SJCRH30 (cell line): Measurements from ENCODE around the gene PADI1. TPM values are rescaled to one million over a fixed set of nuclear protein-coding genes. Genes with fewer than 3 reads are reported as not detected.
A peak's percentile ranks its signal among the peaks of the same experiment; 100 is the strongest.
"Not testable (repeated sequence)": the region's sequence is repeated elsewhere in the genome, so short reads cannot be mapped to it uniquely, and the experiment has no call there.

ENCODE experiments used
- DNase-seq, 2 experiments: peaks; one replicate each; pipeline ENCODE4 v3.0.0-alpha.2; 2015 to 2020
- H3K27ac ChIP-seq: fragments of 250-450 bp; sonication (Bioruptor Pico); 2 replicates; pipeline ENCODE4 v1.5.1; 2020; ENCODE audit warnings: mild to moderate bottlenecking, moderate library complexity
- H3K27me3 ChIP-seq: fragments of 250-450 bp; sonication (Bioruptor Pico); 2 replicates; pipeline ENCODE4 v1.5.1; 2020; ENCODE audit warnings: mild to moderate bottlenecking, moderate library complexity
- H3K36me3 ChIP-seq: fragments of 250-450 bp; sonication (Bioruptor Pico); 2 replicates; pipeline ENCODE4 v1.5.1; 2020; ENCODE audit warnings: mild to moderate bottlenecking, moderate library complexity
- H3K4me1 ChIP-seq: fragments of 250-450 bp; sonication (Bioruptor Pico); 2 replicates; pipeline ENCODE4 v1.5.1; 2020; ENCODE audit warnings: mild to moderate bottlenecking, moderate library complexity
- H3K4me3 ChIP-seq: fragments of 250-450 bp; sonication (Bioruptor Pico); 2 replicates; pipeline ENCODE4 v1.5.1; 2020; ENCODE audit warnings: mild to moderate bottlenecking, moderate library complexity
- H3K9me3 ChIP-seq: fragments of 250-450 bp; sonication (Bioruptor Pico); replicated peaks from 2 replicates; pipeline ENCODE4 v1.5.1; 2020; ENCODE audit warnings: mild to moderate bottlenecking, moderate library complexity
- total RNA-seq: library from RNA; depleted of rRNA; stranded (reverse); fragments of >200 nt; shearing (Covaris generic); gene quantifications from 2 replicates; pipeline ENCODE4 v1.2.3, GENCODE V29; 2014

Gene PADI1
- total RNA-seq, 1 experiment from 2014 or later, result 0.06 TPM

DNA sequence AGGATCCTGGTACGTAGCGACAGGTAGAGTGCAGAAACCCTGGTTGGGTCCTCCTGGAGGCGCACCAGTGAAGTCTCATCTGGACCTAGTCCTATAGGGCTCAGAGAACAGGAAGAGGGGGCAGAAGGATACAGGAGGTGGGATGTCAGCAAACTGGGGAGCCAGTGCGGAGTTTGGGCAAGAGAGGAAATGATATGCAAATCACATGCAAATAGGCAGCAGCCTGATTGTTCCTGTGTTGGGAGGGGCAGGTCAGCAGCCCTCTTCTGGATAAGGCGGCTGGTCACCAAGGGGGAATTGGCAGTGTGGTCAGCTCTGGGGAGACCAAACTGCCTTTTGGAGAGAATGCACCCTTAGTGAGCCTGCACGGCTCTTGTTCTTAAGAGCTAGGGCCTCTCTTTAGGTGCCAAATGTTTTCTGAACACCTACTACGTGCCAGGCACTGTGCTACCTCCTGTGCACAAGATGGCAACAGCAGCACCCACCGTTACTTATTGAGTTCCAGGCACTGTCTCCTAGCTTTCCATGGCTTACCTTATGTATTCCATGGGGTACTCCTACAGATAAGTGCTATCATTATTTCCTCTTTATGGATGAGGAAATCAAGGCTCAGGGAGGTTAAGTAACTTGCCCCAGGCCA is 25.9 kb downstream of the PADI1 start:
- H3K4me1 ChIP-seq, result peaks cover 32% of the 10 kb centered on the region
- H3K36me3 ChIP-seq, result no peaks in the 10 kb centered on the region
- H3K4me3 ChIP-seq, result no peak overlapping the region
- peaks cover 7% of the 10 kb centered on the region for H3K27me3 ChIP-seq
- H3K27ac ChIP-seq, result no peak overlapping the region
- DNase-seq, result no peak
- no peaks in the 10 kb centered on the region for H3K9me3 ChIP-seq

DNA sequence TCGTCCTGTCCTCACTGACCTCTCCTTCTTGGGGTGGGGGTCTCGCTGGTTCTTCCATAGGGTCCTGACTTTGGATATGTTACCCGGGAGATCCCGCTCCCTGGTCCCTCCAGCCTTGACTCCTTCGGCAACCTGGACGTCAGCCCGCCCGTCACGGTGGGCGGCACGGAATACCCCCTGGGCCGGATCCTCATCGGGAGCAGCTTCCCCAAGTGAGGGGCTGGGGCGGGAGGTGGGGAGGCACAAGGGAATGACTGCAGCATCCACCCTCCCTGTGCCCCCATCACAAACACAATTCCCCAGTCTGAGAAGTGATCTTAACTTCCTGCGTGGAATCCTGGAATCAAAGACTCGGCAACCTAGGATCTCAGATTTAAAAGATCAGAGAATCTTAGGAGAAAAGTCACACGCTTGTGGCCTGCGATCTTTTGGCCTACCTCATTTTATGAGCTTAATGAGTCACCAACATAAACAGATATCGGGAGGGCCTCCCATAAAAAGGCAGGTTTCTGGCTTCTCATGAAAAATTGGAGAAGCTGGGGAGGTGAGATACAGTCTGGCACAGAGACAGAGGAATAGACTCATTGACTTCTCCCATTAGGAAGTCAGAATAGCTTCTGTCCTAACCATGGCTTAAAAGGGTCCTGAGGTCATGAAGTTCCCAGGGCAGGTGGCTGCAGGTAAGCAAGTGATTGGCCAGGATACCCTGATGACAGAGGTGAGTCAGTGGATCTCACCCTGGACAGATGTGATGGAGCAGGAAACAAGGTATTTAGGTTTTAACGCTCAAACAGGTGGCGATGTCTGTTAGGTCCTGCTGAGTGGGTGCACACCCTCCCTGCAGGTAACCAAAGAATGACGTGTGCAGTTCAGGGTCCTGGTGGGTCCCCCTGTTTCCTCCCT is 28.1 kb downstream of the PADI1 start:
- Histone ChIP-seq H3K4me3 (no peak overlapping the region), H3K27ac (no peak overlapping the region), H3K4me1 (peaks cover 27% of the 10 kb centered on the region), H3K36me3 (no peaks in the 10 kb centered on the region), H3K27me3 (peaks cover 1% of the 10 kb centered on the region), H3K9me3 (no peaks in the 10 kb centered on the region)
- no peak for DNase-seq

DNA sequence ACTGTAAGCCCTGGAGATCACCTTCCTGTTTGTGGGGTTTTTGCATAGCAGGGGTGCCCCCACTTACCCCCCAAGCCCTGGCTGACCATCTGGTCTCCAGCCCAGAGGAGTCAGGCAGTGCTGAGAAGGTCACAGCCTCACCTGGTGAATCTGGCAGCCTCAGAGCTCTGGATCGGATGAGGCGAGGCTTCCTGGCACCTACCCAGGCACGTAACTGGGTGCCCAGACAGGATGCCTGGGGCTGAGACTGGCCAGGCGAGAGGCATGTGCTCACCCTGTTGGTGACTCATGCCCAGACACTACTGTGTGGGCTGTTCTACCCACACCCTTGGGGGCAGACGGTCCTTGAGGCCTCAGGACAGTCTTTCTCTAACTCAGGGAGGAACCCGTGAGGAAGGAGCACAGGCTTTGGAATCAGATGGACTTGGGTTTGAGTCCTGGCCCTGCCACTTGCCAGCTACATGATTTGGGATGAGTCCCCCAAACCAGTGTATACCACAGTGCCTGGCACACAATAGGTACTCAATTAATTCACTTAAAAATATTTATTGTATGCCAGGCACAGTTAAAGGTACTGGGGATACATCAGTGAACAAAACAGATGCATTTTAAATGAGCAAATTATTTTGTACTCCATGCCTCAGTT is 28.9 kb downstream of the PADI1 start:
- Histone ChIP-seq H3K27ac (no peak overlapping the region), H3K4me3 (no peak overlapping the region), H3K27me3 (no peaks in the 10 kb centered on the region), H3K36me3 (no peaks in the 10 kb centered on the region), H3K9me3 (no peaks in the 10 kb centered on the region), H3K4me1 (peaks cover 27% of the 10 kb centered on the region)
- peak; percentile 67 to 75 for DNase-seq

DNA sequence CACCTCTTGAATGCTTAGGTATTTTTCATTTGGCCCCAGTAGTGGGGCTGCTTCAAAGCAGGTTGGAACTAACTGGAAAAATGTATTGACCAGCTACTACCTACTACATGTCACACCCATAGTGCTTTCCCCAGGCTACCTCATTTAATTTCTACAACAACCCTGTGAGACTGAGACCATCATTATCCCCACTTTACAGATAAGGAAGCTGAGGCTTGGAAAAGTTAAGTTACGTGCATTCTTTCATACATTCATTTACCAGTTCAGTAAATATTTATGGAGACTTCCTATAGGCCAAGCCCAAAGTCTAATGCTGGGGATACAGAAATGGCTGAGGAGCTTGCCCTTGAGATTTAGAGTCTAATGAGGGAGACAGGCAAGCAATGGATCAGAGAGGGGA is 29.5 kb downstream of the PADI1 start:
- Histone ChIP-seq H3K36me3 (no peaks in the 10 kb centered on the region), H3K4me3 (no peak overlapping the region), H3K27ac (no peak overlapping the region), H3K4me1 (peaks cover 24% of the 10 kb centered on the region), H3K27me3 (no peaks in the 10 kb centered on the region), H3K9me3 (no peaks in the 10 kb centered on the region)
- DNase-seq, result no peak

DNA sequence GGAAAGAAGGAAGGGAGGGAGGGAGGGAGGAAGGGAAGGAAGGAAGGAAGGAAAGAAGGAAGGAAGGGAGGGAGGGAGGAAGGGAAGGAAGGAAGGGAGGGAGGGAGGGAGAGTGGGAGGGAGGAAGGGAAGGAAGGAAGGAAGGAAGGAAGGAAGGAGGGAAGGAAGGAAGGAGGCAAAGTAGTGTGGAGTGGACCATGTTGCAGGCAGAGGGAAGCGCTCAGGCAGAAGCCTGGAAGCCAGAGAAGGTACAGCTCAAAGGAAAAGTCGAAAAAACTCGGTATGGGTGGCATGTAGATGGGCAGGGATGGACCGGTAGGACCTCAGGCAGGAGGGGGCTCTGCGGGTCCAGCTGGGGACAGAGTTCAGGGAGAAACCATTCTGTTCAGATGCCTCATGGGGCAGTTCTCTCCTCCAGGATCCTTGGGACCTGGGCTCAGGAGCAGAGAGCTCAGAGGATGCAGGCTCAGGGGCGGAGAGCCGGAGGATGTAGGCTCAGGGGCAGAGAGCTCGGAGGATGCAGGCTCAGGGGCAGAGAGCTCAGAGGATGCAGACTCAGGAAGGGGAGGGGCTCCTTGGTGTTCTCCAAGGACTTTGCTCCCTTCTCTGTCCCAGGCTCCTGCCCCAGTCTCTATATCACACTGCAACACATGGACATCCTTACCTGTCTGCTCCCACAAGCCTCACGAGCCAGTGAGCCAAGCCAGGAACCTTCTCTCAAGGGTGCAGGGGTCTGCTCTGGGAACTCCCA is 30.4 kb downstream of the PADI1 start:
- no peak overlapping the region for H3K27ac ChIP-seq
- H3K9me3 ChIP-seq, result no peaks in the 10 kb centered on the region
- no peak overlapping the region for H3K4me3 ChIP-seq
- H3K4me1 ChIP-seq, result peaks cover 24% of the 10 kb centered on the region
- DNase-seq, result no peak
- no peaks in the 10 kb centered on the region for H3K36me3 ChIP-seq
- no peaks in the 10 kb centered on the region for H3K27me3 ChIP-seq

DNA sequence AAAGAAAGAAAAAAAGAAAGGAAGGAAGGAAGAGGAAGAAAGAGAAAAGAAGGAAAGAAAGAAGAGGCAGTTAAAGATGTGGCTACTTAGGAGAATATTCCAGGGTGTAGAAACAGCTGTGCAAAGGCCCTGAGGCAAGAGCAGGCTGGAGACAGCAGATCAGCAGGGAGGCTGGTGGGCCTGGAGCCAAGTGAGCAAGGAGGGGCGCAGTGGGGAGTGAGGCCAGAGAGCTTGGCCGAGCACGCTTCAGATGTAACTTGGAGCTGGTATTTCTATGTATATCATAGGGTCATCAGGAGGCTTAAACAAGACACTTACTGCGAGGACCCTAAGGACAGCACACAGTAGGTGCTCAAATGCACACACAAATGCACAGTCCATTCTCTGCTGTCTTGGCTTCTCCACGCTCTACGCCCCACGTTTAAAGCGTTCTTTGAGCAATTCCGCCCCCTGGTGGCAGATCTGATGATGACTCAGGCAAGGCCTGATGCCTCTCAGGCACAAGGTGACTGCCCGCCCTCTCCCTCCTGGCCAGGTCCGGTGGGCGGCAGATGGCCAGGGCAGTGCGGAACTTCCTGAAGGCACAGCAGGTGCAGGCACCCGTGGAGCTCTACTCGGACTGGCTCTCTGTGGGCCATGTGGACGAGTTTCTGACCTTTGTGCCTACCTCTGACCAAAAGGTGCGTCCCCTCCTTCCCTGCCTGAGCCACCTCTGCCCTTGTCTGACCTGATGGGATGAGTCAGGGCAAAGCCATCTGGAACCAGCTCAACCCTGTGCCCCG is 32.0 kb downstream of the PADI1 start:
- Histone ChIP-seq H3K4me1 (peaks cover 26% of the 10 kb centered on the region), H3K9me3 (no peaks in the 10 kb centered on the region), H3K27me3 (no peaks in the 10 kb centered on the region), H3K27ac (no peak overlapping the region), H3K4me3 (no peak overlapping the region), H3K36me3 (no peaks in the 10 kb centered on the region)
- peak; percentile 91 to 96 for DNase-seq

DNA sequence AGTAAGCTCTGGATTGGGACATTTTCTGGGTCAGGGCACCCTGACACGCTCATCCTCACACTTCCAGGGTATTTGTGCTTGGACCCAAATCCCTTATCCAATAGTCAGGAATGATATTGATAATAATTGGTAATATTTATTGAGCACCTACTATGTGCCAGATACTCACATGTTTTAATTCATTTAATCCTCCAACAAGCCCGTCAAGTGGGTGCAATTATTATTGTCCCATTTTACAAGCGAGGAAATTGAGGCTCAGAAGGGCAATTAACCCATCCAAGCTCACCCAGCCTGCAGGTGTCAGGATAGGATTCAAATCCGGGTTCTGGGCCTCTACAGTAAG is 32.6 kb downstream of the PADI1 start:
- peaks cover 25% of the 10 kb centered on the region for H3K4me1 ChIP-seq
- no peaks in the 10 kb centered on the region for H3K36me3 ChIP-seq
- H3K9me3 ChIP-seq, result no peaks in the 10 kb centered on the region
- no peaks in the 10 kb centered on the region for H3K27me3 ChIP-seq
- DNase-seq, result no peak
- H3K27ac ChIP-seq, result no peak overlapping the region
- H3K4me3 ChIP-seq, result no peak overlapping the region

DNA sequence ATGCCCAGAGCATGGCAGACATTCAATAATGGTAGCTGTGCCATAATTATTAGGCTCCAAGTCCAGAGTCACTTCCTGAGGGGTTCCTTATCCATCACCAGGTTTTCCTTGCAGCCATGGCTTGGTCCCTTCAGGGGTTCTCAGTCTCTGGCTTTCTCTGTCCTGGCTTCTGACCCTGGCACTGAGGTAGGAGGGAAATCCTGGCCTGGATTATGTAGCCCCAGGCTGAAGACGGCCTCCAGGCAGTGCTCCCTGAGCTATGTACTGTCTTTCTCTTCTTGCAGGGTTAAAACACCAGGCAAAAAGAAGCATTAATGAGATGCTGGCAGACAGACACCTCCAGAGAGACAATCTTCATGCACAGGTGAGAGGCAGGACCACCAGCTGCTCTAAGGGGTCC is 34.5 kb downstream of the PADI1 start:
- Histone ChIP-seq H3K4me1 (peaks cover 13% of the 10 kb centered on the region), H3K9me3 (no peaks in the 10 kb centered on the region), H3K27ac (no peak overlapping the region), H3K27me3 (no peaks in the 10 kb centered on the region), H3K4me3 (no peak overlapping the region), H3K36me3 (no peaks in the 10 kb centered on the region)
- DNase-seq, result peak; percentile 88 to 96

DNA sequence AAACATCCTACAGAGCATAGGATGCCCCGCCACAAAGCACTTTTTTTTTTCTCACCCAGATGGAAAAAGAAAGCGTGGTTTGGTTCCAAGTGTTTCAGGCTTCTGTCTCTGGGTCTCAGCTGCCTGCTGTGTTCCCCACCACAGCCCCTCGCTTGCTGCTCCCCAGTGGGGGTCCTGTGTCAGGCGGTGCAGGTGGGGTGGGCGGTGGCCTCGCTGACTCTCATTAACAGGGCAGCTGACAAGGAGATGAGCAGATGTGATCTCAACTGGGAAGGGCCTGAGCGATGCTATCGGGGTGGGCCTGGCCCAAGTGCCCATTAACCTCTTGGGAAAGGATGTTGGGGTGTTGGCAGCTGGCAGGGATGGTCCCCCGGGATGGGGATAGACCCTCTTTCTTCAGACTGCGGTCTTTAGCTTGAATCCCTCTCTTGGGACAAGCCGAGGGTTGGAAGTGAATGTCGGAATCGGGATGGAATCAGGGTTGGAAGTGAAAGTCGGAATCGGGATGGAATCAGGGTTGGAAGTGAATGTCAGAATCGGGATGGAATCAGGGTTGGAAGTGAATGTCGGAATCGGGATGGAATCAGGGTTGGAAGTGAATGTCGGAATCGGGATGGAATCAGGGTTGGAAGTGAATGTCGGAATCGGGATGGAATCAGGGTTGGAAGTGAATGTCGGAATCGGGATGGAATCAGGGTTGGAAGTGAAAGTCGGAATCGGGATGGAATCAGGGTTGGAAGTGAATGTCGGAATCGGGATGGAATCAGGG is 36.3 kb downstream of the PADI1 start:
- H3K9me3 ChIP-seq, H3K36me3 ChIP-seq, H3K27me3 ChIP-seq, H3K27ac ChIP-seq, DNase-seq, H3K4me3 ChIP-seq: not testable (repeated sequence)
- H3K4me1 ChIP-seq, result peaks cover 28% of the 10 kb centered on the region

DNA sequence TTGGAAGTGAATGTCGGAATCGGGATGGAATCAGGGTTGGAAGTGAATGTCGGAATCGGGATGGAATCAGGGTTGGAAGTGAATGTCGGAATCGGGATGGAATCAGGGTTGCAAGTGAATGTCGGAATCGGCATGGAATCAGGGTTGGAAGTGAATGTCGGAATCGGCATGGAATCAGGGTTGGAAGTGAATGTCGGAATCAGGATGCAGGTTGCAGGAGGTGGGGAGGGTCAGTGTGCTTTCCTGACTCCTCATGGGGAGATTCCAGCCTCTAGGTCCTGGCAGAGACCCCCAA is 36.8 kb downstream of the PADI1 start:
- DNase-seq, H3K9me3 ChIP-seq: not testable (repeated sequence)

DNA sequence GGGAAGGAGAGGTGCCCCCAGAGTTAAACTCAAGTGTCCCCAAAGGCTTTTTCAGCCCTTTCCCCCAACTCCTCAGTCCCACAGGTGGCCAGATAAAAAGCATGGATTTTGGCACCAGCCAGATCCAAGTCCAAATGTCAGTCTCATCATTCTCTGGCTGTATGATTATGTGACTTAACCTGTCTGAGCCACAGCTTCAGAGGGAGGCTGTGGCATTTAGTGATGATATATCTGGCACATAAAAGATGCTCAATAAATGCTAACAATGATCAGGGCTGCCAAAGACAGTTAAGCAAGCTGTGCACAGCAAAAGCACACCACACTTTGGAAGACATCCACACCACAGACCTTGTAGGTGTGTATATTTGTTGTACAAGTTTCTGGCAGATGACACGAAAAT is 38.3 kb downstream of the PADI1 start:
- H3K27ac ChIP-seq, result no peak overlapping the region
- H3K36me3 ChIP-seq, result no peaks in the 10 kb centered on the region
- no peaks in the 10 kb centered on the region for H3K27me3 ChIP-seq
- no peak overlapping the region for H3K4me3 ChIP-seq
- peaks cover 25% of the 10 kb centered on the region for H3K4me1 ChIP-seq
- H3K9me3 ChIP-seq, result no peaks in the 10 kb centered on the region
- no peak for DNase-seq

More for the DNA sequence above, 36.8 kb downstream of the PADI1 start:
- not testable (repeated sequence) for H3K27me3 ChIP-seq, H3K4me3 ChIP-seq, H3K36me3 ChIP-seq, H3K27ac ChIP-seq
- peaks cover 28% of the 10 kb centered on the region for H3K4me1 ChIP-seq

DNA sequence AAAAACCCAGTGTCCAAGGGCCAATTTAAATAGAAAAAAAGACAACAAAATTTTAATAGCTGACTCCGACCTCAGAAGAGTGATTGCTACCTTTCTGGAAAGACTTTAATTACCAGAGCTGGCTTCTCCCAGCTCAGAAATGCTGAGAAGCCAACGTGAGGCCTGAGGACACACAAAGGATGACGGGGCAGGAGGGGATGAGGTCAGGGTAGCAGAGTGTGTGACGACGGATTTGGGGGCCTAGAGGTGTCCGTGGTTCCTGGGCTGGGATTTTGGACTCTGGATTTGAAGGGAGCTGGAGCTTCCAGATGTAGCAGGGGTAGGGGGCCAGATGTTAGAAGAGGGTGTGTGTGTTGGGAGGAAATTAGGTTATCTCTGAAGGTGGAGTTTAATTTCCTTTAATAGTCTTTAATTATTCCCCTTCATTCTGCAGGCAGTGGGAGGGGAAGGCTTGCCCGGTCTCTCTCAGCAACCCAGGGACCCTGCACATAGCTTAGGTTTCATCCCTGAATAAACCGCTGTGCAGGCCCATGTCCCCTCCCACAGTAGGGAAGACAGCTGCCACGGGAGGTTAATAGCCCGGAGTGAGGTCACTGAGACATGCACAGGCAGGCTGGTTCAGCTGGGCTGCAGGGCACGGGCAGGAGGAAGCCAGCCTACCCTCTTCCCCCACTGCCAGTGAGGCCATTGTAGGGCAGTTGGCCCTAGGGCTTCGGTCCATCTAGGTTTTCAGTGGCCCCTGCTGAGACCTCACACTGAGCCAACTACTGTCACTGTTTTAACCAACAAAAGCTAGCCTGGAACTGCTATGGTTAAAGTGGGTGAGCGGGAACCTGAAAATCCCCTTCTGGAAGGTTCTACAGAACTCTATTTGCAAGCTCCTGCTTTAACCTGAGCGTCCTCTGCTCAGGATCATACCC is 40.2 kb downstream of the PADI1 start:
- Histone ChIP-seq H3K36me3 (no peaks in the 10 kb centered on the region), H3K4me1 (peaks cover 25% of the 10 kb centered on the region), H3K27me3 (no peaks in the 10 kb centered on the region), H3K9me3 (no peaks in the 10 kb centered on the region), H3K4me3 (no peak overlapping the region), H3K27ac (peak overlapping the region; percentile 72)
- DNase-seq, result peak; percentile 97 to 98

DNA sequence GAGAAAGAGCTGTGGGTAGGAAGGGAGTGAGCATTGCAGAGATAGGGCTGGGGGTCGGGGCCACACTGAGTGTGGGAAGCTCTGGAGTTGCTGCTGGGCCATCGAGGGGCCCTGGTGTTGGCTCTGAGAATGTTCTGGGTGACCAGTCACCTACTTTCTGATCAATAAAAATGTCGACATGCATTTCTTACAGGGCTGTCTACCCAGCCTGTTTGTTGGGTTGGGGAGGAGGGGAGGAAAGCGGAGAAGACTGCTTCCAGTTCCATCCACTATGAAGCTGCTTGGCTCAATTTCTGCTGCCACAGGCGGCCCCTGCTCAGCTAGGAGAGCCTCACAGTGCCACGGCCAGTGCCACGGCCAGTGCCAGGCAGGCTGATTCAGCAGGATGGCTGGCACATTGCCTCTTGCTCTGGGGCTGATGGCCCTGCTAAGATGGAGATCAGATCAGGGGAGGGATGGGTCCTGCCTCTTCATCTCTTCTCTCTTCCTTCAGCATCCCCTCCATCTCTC is 40.9 kb downstream of the PADI1 start:
- no peaks in the 10 kb centered on the region for H3K9me3 ChIP-seq
- no peaks in the 10 kb centered on the region for H3K36me3 ChIP-seq
- H3K27me3 ChIP-seq, result no peaks in the 10 kb centered on the region
- H3K4me1 ChIP-seq, result peaks cover 28% of the 10 kb centered on the region
- no peak for DNase-seq
- peak overlapping the region; percentile 72 for H3K27ac ChIP-seq
- H3K4me3 ChIP-seq, result no peak overlapping the region
